ENCODE results near the gene SLC12A2.

SLC12A2 gene

DNA sequence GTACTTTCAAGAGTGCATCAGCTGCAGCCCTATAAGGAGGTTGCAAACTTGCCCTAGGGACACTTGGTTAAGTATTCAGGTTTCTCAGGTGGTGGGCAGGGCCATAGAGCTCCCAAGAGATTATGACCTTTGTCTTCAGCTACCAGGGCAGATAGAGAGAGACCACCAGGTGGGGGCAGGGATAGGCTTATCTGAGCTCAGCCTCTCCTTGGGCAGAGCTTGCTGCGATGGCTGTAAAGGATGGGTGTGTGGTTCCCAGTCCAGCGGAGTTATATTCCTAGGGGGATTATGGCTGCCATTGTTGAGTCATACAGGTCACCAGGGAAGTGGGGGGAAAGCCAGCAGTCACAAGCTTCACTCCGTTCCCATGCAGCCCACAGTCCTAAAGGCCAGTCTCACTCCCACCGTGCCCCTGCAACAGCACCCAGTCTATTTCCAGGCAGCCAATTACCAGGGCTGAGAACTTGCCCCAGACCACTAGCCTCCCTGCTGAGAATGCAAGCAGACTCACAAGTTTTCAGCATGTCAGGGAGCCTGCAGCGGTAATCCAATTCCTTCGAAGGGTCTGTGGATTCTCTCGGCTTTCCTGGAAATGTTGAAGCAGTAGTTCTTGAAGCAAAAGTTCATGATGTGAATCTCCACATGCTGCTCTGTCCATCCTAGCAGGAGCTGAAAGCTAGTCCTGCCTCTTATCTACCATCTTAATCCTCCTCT lies 151.5 kb downstream of the SLC12A2 start:
- DNase-seq: no peak

GRCh38 chr5:128236334-128236733 lies 152.8 kb downstream of the SLC12A2 start:
- no peak for DNase-seq

- DNase-seq: no peak
Observed at GRCh38 chr5:128237000-128237399, 153.4 kb downstream of the SLC12A2 start.

DNA sequence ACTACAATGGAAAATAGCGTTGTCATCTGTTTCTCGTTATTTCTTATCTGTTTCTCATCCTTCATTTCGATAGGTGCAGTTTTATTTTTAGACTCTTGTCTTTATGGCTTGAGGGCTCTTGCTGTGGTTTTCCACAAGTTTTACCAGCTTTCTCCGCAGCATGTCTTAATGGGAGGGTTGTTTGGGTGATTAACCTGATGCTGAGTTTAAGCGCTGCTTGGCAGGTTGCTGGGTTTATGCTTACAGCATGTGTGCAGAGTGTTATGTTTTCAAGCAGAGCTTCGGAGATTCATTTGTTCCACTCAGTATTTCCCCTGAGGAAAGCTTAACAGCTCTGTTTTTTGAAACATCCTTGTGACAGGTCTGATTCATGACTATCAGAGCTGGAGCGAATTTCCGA lies 154.0 kb downstream of the SLC12A2 start:
- DNase-seq: no peak

Measured in activated CD4-positive, alpha-beta T cell treated with anti-CD3 and anti-CD28 coated beads for 48 hours (primary cell).